RWPE1 (cell line): ENCODE measurements around the gene PAPPA.

Experiments used
- CTCF ChIA-PET: fragments of 350-600 bp; sonication (Branson Sonifier 250); formaldehyde crosslinking; extraction: SDS; loops from one replicate; lab custom pipeline; 2021; lab: Yijun Ruan, JAX
- POLR2A ChIA-PET: fragments of 400-600 bp; formaldehyde crosslinking; extraction: SDS; loops from one replicate; lab custom pipeline; 2020; ENCODE audit warnings: antibody characterized with exemption; ENCODE audit not compliant: low non-redundant PET; lab: Yijun Ruan, JAX
- DNase-seq: peaks from one replicate; pipeline ENCODE4 v3.0.0; 2012; ENCODE audit warnings: low spot score
- H3K27ac ChIP-seq: fragments of 450-650 bp; 2 replicates; pipeline ENCODE4 v1.5.1; 2017
- CTCF ChIP-seq: fragments of 450-650 bp; conservative IDR thresholded peaks from 2 replicates; pipeline ENCODE4 v1.5.1; 2017; ENCODE audit warnings: low read depth, mild to moderate bottlenecking

The PAPPA gene

GRCh38 chr9:116153765-116154333 lies at the start of gene PAPPA:
Gene PAPPA, plus strand, starts transcription at chr9:116153791. Its CDS starts 382 bp downstream, at chr9:116154173.
- TF ChIP-seq CTCF = no peak
- no peak for DNase-seq
- ChIA-PET POLR2A (interaction anchor here (0.6 kb wide), 1 partner anchor 51 kb away, joined by 5 read pairs; no protein-coding TSS in a partner anchor), CTCF (interaction anchor here (0.7 kb wide), 1 partner anchor 24 kb away, joined by 3 read pairs; no protein-coding TSS in a partner anchor)
- no peak within 1 kb of the TSS for H3K27ac ChIP-seq

GRCh38 chr9:116103976-116104820 lies 49.4 kb upstream of the PAPPA start:
- no peak for DNase-seq
- CTCF ChIA-PET = interaction anchor here (1.0 kb wide), 1 partner anchor 510 kb away, joined by 3 read pairs; no protein-coding TSS in a partner anchor

GRCh38 chr9:116112236-116112635 lies 41.4 kb upstream of the PAPPA start:
- ChIA-PET POLR2A (no interaction called here), CTCF (no interaction called here)
- peak; percentile 26; the same call in 1 of the 2 replicates for TF ChIP-seq CTCF
- DNase-seq = peak; percentile 32
- H3K27ac ChIP-seq = no peak overlapping the region

More at GRCh38 chr9:116103976-116104820, 49.4 kb upstream of the PAPPA start:
- H3K27ac ChIP-seq = no peak overlapping the region
- TF ChIP-seq CTCF = no peak
- POLR2A ChIA-PET = no interaction called here

- TF ChIP-seq CTCF = no peak
- ChIA-PET POLR2A (no interaction called here), CTCF (interaction anchor here (0.6 kb wide), 1 partner anchor 24 kb away, joined by 3 read pairs; no protein-coding TSS in a partner anchor)
- H3K27ac ChIP-seq = no peak overlapping the region
- no peak for DNase-seq
Observed at GRCh38 chr9:116115761-116116353, 37.7 kb upstream of the PAPPA start.

GRCh38 chr9:116116393-116116792 lies 37.2 kb upstream of the PAPPA start:
- ChIA-PET CTCF (no interaction called here), POLR2A (no interaction called here)
- TF ChIP-seq CTCF = no peak
- DNase-seq = no peak
- no peak overlapping the region for H3K27ac ChIP-seq

- CTCF ChIA-PET = interaction anchor here (0.5 to 1.1 kb wide), 4 partner anchors 17 to 358 kb away, joined by 3 to 4 read pairs (median 3); no protein-coding TSS in a partner anchor
- POLR2A ChIA-PET = no interaction called here
- no peak overlapping the region for H3K27ac ChIP-seq
- no peak for TF ChIP-seq CTCF
- DNase-seq = no peak
Observed at GRCh38 chr9:116123171-116123570, 30.4 kb upstream of the PAPPA start.
